Activated naive CD4-positive, alpha-beta T cell treated with anti-CD3 and anti-CD28 coated beads, Interleukin-2, amount 10 ng/mL, durations not matched to agents 7 days and 5 days (primary cell): ENCODE data around the gene NHERF2.

Experiments used
- CTCF ChIA-PET: fragments of 350-600 bp; sonication (Branson Sonifier 250); formaldehyde crosslinking; loops from one replicate; lab custom pipeline; 2021; ENCODE audit warnings: antibody characterized with exemption; lab: Charles Lee
- DNase-seq: peaks from one replicate; pipeline ENCODE4 v3.0.0-alpha.2; 2020
- H3K27ac Mint-ChIP-seq: one replicate; pipeline ENCODE4 v1.8.0; 2021; ENCODE audit warnings: mild to moderate bottlenecking, moderate library complexity, mixed read lengths
- H3K27me3 Mint-ChIP-seq: one replicate; pipeline ENCODE4 v1.8.0; 2021; ENCODE audit warnings: mild to moderate bottlenecking, mixed read lengths
- H3K36me3 Mint-ChIP-seq: one replicate; pipeline ENCODE4 v1.8.0; 2021; ENCODE audit warnings: mixed read lengths
- H3K4me1 Mint-ChIP-seq: one replicate; pipeline ENCODE4 v1.8.0; 2021; ENCODE audit warnings: mixed read lengths
- H3K4me3 Mint-ChIP-seq: one replicate; pipeline ENCODE4 v1.8.0; 2021; ENCODE audit warnings: mild to moderate bottlenecking, moderate library complexity, mixed read lengths
- H3K9me3 Mint-ChIP-seq: one replicate; pipeline ENCODE4 v1.8.0; 2021; ENCODE audit warnings: mixed read lengths

NHERF2 gene

GRCh38 chr16:2053897-2054296 is 27.2 kb downstream of the NHERF2 start:
- CTCF ChIA-PET, result no interaction called here
- no peak for DNase-seq
- Mint-ChIP-seq H3K36me3 (peaks cover 13% of the 10 kb centered on the region), H3K27me3 (no peaks in the 10 kb centered on the region), H3K4me3 (no peak overlapping the region), H3K9me3 (no peaks in the 10 kb centered on the region), H3K27ac (no peak overlapping the region), H3K4me1 (peaks cover 5% of the 10 kb centered on the region)

- no peak overlapping the region for H3K27ac Mint-ChIP-seq
- DNase-seq, result no peak
- H3K4me1 Mint-ChIP-seq, result no peaks in the 10 kb centered on the region
- no peaks in the 10 kb centered on the region for H3K9me3 Mint-ChIP-seq
- H3K4me3 Mint-ChIP-seq, result no peak overlapping the region
- peaks cover 13% of the 10 kb centered on the region for H3K36me3 Mint-ChIP-seq
- CTCF ChIA-PET, result no interaction called here
- H3K27me3 Mint-ChIP-seq, result no peaks in the 10 kb centered on the region
Measured at GRCh38 chr16:2054543-2055245, 28.0 kb downstream of the NHERF2 start.

GRCh38 chr16:2056077-2056476 is 29.4 kb downstream of the NHERF2 start:
- Mint-ChIP-seq H3K36me3 (peaks cover 9% of the 10 kb centered on the region), H3K9me3 (no peaks in the 10 kb centered on the region), H3K27ac (no peak overlapping the region), H3K4me3 (no peak overlapping the region), H3K4me1 (no peaks in the 10 kb centered on the region), H3K27me3 (no peaks in the 10 kb centered on the region)
- no peak for DNase-seq
- CTCF ChIA-PET, result no interaction called here

- Mint-ChIP-seq H3K27me3 (no peaks in the 10 kb centered on the region), H3K4me3 (no peak overlapping the region), H3K27ac (no peak overlapping the region), H3K9me3 (no peaks in the 10 kb centered on the region), H3K4me1 (no peaks in the 10 kb centered on the region), H3K36me3 (peaks cover 2% of the 10 kb centered on the region)
- no peak for DNase-seq
- CTCF ChIA-PET, result no interaction called here
Measured at GRCh38 chr16:2056681-2057407, 30.1 kb downstream of the NHERF2 start.

GRCh38 chr16:2057438-2057837 is 30.7 kb downstream of the NHERF2 start:
- Mint-ChIP-seq H3K27ac (no peak overlapping the region), H3K27me3 (no peaks in the 10 kb centered on the region), H3K9me3 (no peaks in the 10 kb centered on the region), H3K4me1 (no peaks in the 10 kb centered on the region), H3K36me3 (peaks cover 2% of the 10 kb centered on the region), H3K4me3 (no peak overlapping the region)
- no peak for DNase-seq
- CTCF ChIA-PET, result no interaction called here

GRCh38 chr16:2058420-2058819 is 31.7 kb downstream of the NHERF2 start:
- no peak for DNase-seq
- H3K4me1 Mint-ChIP-seq, result no peaks in the 10 kb centered on the region
- CTCF ChIA-PET, result interaction anchor here (0.6 kb wide), 1 partner anchor 34 kb away, joined by 3 read pairs; no protein-coding TSS in a partner anchor
- H3K27ac Mint-ChIP-seq, result no peak overlapping the region
- no peaks in the 10 kb centered on the region for H3K9me3 Mint-ChIP-seq
- peaks cover 3% of the 10 kb centered on the region for H3K36me3 Mint-ChIP-seq
- no peak overlapping the region for H3K4me3 Mint-ChIP-seq
- no peaks in the 10 kb centered on the region for H3K27me3 Mint-ChIP-seq

GRCh38 chr16:2058872-2059271 is 32.2 kb downstream of the NHERF2 start:
- no peak overlapping the region for H3K27ac Mint-ChIP-seq
- no peaks in the 10 kb centered on the region for H3K27me3 Mint-ChIP-seq
- peaks cover 6% of the 10 kb centered on the region for H3K36me3 Mint-ChIP-seq
- CTCF ChIA-PET, result interaction anchor here (0.6 kb wide), 1 partner anchor 34 kb away, joined by 3 read pairs; no protein-coding TSS in a partner anchor
- H3K4me1 Mint-ChIP-seq, result no peaks in the 10 kb centered on the region
- no peaks in the 10 kb centered on the region for H3K9me3 Mint-ChIP-seq
- DNase-seq, result no peak
- H3K4me3 Mint-ChIP-seq, result no peak overlapping the region

GRCh38 chr16:2060346-2060745 is 33.6 kb downstream of the NHERF2 start:
- H3K36me3 Mint-ChIP-seq, result peaks cover 6% of the 10 kb centered on the region
- no peaks in the 10 kb centered on the region for H3K4me1 Mint-ChIP-seq
- H3K4me3 Mint-ChIP-seq, result no peak overlapping the region
- H3K27ac Mint-ChIP-seq, result no peak overlapping the region
- CTCF ChIA-PET, result no interaction called here
- DNase-seq, result no peak
- H3K27me3 Mint-ChIP-seq, result no peaks in the 10 kb centered on the region
- H3K9me3 Mint-ChIP-seq, result no peaks in the 10 kb centered on the region

GRCh38 chr16:2061023-2061422 is 34.3 kb downstream of the NHERF2 start:
- Mint-ChIP-seq H3K27me3 (no peaks in the 10 kb centered on the region), H3K27ac (no peak overlapping the region), H3K4me3 (no peak overlapping the region), H3K9me3 (no peaks in the 10 kb centered on the region), H3K4me1 (no peaks in the 10 kb centered on the region), H3K36me3 (peaks cover 10% of the 10 kb centered on the region)
- no peak for DNase-seq
- CTCF ChIA-PET, result no interaction called here

GRCh38 chr16:2061526-2061925 is 34.8 kb downstream of the NHERF2 start:
- no peak overlapping the region for H3K4me3 Mint-ChIP-seq
- no peak overlapping the region for H3K27ac Mint-ChIP-seq
- no peaks in the 10 kb centered on the region for H3K9me3 Mint-ChIP-seq
- peaks cover 14% of the 10 kb centered on the region for H3K36me3 Mint-ChIP-seq
- DNase-seq, result no peak
- CTCF ChIA-PET, result no interaction called here
- H3K27me3 Mint-ChIP-seq, result no peaks in the 10 kb centered on the region
- H3K4me1 Mint-ChIP-seq, result no peaks in the 10 kb centered on the region

- H3K36me3 Mint-ChIP-seq, result peaks cover 13% of the 10 kb centered on the region
- H3K4me3 Mint-ChIP-seq, result no peak overlapping the region
- H3K9me3 Mint-ChIP-seq, result no peaks in the 10 kb centered on the region
- no peak for DNase-seq
- H3K27me3 Mint-ChIP-seq, result no peaks in the 10 kb centered on the region
- no peak overlapping the region for H3K27ac Mint-ChIP-seq
- H3K4me1 Mint-ChIP-seq, result no peaks in the 10 kb centered on the region
- CTCF ChIA-PET, result no interaction called here
Measured at GRCh38 chr16:2062801-2063200, 36.1 kb downstream of the NHERF2 start.

GRCh38 chr16:2063861-2064260 is 37.2 kb downstream of the NHERF2 start:
- Mint-ChIP-seq H3K4me1 (no peaks in the 10 kb centered on the region), H3K27ac (no peak overlapping the region), H3K36me3 (peaks cover 14% of the 10 kb centered on the region), H3K9me3 (no peaks in the 10 kb centered on the region), H3K4me3 (no peak overlapping the region), H3K27me3 (no peaks in the 10 kb centered on the region)
- no peak for DNase-seq
- CTCF ChIA-PET, result no interaction called here

- no peak overlapping the region for H3K27ac Mint-ChIP-seq
- peaks cover 16% of the 10 kb centered on the region for H3K36me3 Mint-ChIP-seq
- DNase-seq, result no peak
- no peaks in the 10 kb centered on the region for H3K9me3 Mint-ChIP-seq
- CTCF ChIA-PET, result no interaction called here
- H3K4me1 Mint-ChIP-seq, result no peaks in the 10 kb centered on the region
- no peaks in the 10 kb centered on the region for H3K27me3 Mint-ChIP-seq
- no peak overlapping the region for H3K4me3 Mint-ChIP-seq
Measured at GRCh38 chr16:2064368-2064945, 37.8 kb downstream of the NHERF2 start.

- CTCF ChIA-PET, result no interaction called here
- Mint-ChIP-seq H3K4me3 (no peak overlapping the region), H3K27me3 (no peaks in the 10 kb centered on the region), H3K4me1 (no peaks in the 10 kb centered on the region), H3K27ac (no peak overlapping the region), H3K9me3 (no peaks in the 10 kb centered on the region), H3K36me3 (peaks cover 16% of the 10 kb centered on the region)
- no peak for DNase-seq
Measured at GRCh38 chr16:2066139-2066538, 39.4 kb downstream of the NHERF2 start.
